ENCODE data around the gene KNG1. TPM values are rescaled to one million over a fixed set of nuclear protein-coding genes. Genes with fewer than 3 reads are reported as not detected.
"Not testable (repeated sequence)": the region's sequence is repeated elsewhere in the genome, so short reads cannot be mapped to it uniquely, and the experiment has no call there.

KNG1 gene
- total RNA-seq, 6 experiments from 2014 or later: not detected

DNA sequence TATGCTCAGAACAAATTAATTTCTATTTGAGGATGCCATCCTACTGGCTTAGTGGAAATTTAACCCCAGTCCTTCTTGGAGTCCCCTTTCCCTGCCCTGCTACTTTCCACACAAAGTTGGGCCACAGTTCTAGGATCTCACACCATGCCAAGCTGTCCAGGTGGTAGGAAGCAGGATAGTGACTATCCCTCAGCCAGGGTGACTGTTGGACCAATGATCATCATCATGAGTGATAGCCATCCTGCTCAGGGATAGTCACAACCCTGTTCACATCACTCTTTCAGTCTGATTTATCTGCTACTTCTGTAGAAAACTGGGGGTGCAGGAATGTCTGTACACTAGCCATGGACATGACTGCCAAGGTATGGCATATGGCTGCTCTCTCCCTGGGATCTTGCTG is 38.6 kb upstream of the KNG1 start:
- H3K27me3 Mint-ChIP-seq (ENCODE audit: insufficient read depth): peaks cover 23% of the 10 kb centered on the region
- H3K4me1 Mint-ChIP-seq (ENCODE audit: low read depth): no peaks in the 10 kb centered on the region
- no peak overlapping the region for H3K27ac Mint-ChIP-seq
- H3K9me3 Mint-ChIP-seq: no peaks in the 10 kb centered on the region
- no peak for DNase-seq
- H3K4me3 Mint-ChIP-seq: no peak overlapping the region
- H3K36me3 Mint-ChIP-seq (ENCODE audit: low read depth): no peaks in the 10 kb centered on the region
- TF ChIP-seq, protein P1, sequence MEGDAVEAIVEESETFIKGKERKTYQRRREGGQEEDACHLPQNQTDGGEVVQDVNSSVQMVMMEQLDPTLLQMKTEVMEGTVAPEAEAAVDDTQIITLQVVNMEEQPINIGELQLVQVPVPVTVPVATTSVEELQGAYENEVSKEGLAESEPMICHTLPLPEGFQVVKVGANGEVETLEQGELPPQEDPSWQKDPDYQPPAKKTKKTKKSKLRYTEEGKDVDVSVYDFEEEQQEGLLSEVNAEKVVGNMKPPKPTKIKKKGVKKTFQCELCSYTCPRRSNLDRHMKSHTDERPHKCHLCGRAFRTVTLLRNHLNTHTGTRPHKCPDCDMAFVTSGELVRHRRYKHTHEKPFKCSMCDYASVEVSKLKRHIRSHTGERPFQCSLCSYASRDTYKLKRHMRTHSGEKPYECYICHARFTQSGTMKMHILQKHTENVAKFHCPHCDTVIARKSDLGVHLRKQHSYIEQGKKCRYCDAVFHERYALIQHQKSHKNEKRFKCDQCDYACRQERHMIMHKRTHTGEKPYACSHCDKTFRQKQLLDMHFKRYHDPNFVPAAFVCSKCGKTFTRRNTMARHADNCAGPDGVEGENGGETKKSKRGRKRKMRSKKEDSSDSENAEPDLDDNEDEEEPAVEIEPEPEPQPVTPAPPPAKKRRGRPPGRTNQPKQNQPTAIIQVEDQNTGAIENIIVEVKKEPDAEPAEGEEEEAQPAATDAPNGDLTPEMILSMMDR (IDR thresholded peaks at IDR 0.05): no peak

DNA sequence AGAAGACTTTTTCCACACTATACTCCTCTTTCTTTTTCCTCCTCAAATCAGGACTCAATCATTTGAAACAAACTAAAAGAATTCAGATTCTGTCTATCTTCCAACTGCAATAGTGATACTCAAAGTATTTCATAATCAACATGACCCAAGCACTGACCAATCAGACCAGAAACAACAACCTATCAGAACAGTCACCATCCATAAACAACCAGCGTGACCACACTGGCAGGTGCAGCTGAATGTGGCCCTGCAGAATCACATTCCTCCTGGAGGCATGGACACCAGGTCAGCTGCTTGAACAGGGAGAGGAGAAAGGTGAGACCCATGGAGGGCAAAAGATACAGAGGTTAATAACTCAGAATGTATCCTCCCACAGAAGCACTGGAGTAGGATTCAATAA is 38.0 kb upstream of the KNG1 start:
- Mint-ChIP-seq H3K27ac (no peak overlapping the region), H3K4me1 (ENCODE audit: low read depth) (no peaks in the 10 kb centered on the region), H3K9me3 (no peaks in the 10 kb centered on the region), H3K4me3 (no peak overlapping the region), H3K36me3 (ENCODE audit: low read depth) (no peaks in the 10 kb centered on the region), H3K27me3 (ENCODE audit: insufficient read depth) (peaks cover 20% of the 10 kb centered on the region)
- DNase-seq: no peak
- TF ChIP-seq, protein P1 (IDR thresholded peaks at IDR 0.05): no peak

DNA sequence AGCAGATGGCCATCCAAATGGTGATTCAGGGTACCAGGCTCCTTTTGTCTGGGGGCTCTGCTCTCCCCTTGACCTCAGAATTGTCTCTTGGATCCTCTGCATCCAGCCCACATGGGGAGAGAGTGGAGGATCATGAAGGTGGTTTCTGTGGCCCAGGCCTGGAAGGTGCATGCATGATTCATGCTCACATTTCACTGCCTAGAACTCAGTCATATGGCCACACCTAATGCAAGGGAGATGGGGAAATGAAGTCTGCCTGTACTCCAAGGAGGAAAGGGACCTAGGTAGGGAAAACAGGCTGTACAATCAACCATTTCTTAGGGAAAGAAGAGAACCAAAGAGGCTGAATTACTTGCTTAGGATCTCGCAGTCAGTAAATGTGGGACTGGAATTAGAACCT is 36.3 kb upstream of the KNG1 start:
- Mint-ChIP-seq H3K36me3 (ENCODE audit: low read depth) (no peaks in the 10 kb centered on the region), H3K9me3 (peaks cover 6% of the 10 kb centered on the region; the same call in 1 of the 2 replicates)

DNA sequence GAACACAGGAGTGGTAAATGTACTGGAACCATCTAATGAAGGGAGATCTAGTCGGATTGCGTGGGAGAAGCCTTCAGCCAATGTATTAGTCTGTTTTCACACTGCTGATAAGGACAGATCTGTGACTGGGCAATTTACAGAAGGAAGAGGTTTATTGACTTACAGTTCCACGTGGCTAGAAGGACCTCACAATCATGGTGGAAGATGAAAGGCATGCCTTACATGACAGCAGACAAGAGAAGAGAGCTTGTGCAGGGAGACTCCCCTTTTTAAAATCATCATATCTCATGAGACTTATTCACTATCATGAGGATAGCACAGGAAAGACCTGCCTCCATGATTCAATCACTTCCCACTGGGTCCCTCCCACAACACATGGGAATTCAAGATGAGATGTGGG is 34.3 kb upstream of the KNG1 start:
- DNase-seq: no peak
- Mint-ChIP-seq H3K27me3 (ENCODE audit: insufficient read depth) (peaks cover 9% of the 10 kb centered on the region), H3K4me3 (no peak overlapping the region), H3K27ac (no peak overlapping the region), H3K4me1 (ENCODE audit: low read depth) (no peaks in the 10 kb centered on the region), H3K9me3 (peaks cover 6% of the 10 kb centered on the region; the same call in 1 of the 2 replicates), H3K36me3 (ENCODE audit: low read depth) (no peaks in the 10 kb centered on the region)
- TF ChIP-seq, protein P1 (IDR thresholded peaks at IDR 0.05): no peak

More for the DNA sequence above, 36.3 kb upstream of the KNG1 start:
- Mint-ChIP-seq H3K4me3 (no peak overlapping the region), H3K4me1 (ENCODE audit: low read depth) (no peaks in the 10 kb centered on the region), H3K27me3 (ENCODE audit: insufficient read depth) (peaks cover 12% of the 10 kb centered on the region), H3K27ac (no peak overlapping the region)
- DNase-seq: no peak
- TF ChIP-seq, protein P1 (IDR thresholded peaks at IDR 0.05): no peak

DNA sequence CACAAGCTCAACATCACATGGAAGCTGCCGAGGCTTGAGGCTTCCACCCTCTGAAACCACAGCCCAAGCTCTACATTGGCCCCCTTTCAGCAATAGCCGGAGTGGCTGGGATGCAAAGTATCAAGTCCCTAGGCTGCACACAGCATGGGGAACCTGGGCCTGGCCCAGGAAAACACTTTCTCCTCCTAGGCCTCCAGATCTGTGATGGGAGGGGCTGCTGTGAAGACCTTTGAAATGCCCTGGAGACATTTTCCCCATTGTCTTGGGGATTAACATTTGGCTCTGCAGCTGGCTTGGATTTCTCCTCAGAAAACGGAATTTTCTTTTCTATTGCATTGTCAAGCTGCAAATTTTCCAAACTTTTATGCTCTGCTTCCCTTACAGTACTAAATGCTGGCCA is 33.2 kb upstream of the KNG1 start:
- Mint-ChIP-seq H3K4me1 (ENCODE audit: low read depth) (no peaks in the 10 kb centered on the region), H3K4me3 (no peak overlapping the region), H3K27me3 (ENCODE audit: insufficient read depth) (peaks cover 9% of the 10 kb centered on the region), H3K36me3 (ENCODE audit: low read depth) (no peaks in the 10 kb centered on the region), H3K27ac (no peak overlapping the region), H3K9me3 (peaks cover 6% of the 10 kb centered on the region; the same call in 1 of the 2 replicates)
- TF ChIP-seq, protein P1 (IDR thresholded peaks at IDR 0.05): no peak
- DNase-seq: no peak

DNA sequence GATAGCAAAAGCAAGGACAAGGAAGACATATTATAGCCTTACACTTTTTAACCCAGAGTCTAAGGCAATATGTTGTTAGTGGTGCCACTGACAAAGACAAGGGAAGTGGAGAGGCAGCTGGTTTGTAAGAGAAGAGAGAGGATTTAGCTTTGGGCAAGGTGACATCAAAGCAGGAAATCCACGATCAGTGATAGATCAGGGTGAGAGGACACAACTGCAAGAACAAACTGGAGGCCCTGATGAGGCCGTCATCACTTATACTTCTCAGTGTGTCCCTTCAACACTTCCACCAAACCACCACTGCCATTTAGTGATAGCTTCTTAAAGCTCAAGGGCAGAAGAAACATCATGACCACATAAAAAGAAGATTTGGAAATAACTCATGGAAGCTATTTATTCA is 30.7 kb upstream of the KNG1 start:
- not testable (repeated sequence) for H3K27ac Mint-ChIP-seq; H3K36me3 Mint-ChIP-seq (ENCODE audit: low read depth); DNase-seq; H3K4me3 Mint-ChIP-seq; H3K4me1 Mint-ChIP-seq (ENCODE audit: low read depth); H3K9me3 Mint-ChIP-seq; H3K27me3 Mint-ChIP-seq (ENCODE audit: insufficient read depth)

Measured in HFFc6 (cell line).